Omental fat pad (tissue), 4 donors: ENCODE data around the gene PTK7. TPM values are rescaled to one million over a fixed set of nuclear protein-coding genes. Genes with fewer than 3 reads are reported as not detected.

Source experiments
- ATAC-seq: fragments of 150-250 bp; one replicate; pipeline ENCODE4 v1.9.1; 2016; ENCODE audit warnings: mild to moderate bottlenecking, moderate library complexity; ENCODE audit not compliant: low FRiP score
- DNase-seq: peaks from one replicate; pipeline ENCODE4 v3.0.0-alpha.2; 2019; ENCODE audit warnings: low spot score
- total RNA-seq, 4 donors: library from RNA; depleted of rRNA; stranded (reverse); fragments of >200 nt; gene quantifications; one replicate each; pipeline ENCODE4 v1.1.0, GENCODE V29; 2016
- TF ChIP-seq, protein P1 (sequence below), 3 donors: fragments of 450-650 bp; IDR thresholded peaks; one replicate each; pipeline ENCODE4 v1.5.1; 2016 to 2017; ENCODE audit warnings: antibody characterized with exemption in 3 of 3, mild to moderate bottlenecking in 3 of 3, moderate library complexity in 2 of 3

Gene PTK7
- total RNA-seq, 4 donors from 2014 or later, result 11.5 to 38.9 (median 13.8) TPM

DNA sequence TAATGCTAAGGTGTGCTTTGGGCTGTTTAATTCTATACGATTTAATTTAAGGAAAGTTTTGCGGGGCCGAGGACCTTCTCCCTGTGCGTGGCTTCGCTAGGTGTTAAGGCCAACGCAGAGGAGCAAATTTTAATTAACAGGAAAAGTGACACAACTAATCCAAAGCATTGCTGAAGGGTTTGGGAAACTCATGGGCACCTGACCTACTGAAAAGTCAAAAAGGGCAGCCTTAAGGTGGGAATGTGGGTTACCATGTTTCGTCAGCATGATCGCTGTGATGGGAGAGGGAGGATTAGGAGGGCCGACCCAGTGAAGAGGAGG is 105.5 kb downstream of the PTK7 start:
- TF ChIP-seq, protein P1, sequence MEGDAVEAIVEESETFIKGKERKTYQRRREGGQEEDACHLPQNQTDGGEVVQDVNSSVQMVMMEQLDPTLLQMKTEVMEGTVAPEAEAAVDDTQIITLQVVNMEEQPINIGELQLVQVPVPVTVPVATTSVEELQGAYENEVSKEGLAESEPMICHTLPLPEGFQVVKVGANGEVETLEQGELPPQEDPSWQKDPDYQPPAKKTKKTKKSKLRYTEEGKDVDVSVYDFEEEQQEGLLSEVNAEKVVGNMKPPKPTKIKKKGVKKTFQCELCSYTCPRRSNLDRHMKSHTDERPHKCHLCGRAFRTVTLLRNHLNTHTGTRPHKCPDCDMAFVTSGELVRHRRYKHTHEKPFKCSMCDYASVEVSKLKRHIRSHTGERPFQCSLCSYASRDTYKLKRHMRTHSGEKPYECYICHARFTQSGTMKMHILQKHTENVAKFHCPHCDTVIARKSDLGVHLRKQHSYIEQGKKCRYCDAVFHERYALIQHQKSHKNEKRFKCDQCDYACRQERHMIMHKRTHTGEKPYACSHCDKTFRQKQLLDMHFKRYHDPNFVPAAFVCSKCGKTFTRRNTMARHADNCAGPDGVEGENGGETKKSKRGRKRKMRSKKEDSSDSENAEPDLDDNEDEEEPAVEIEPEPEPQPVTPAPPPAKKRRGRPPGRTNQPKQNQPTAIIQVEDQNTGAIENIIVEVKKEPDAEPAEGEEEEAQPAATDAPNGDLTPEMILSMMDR (IDR thresholded peaks at IDR 0.05), result no peak
- ATAC-seq (peak; percentile 12), DNase-seq (no peak)

DNA sequence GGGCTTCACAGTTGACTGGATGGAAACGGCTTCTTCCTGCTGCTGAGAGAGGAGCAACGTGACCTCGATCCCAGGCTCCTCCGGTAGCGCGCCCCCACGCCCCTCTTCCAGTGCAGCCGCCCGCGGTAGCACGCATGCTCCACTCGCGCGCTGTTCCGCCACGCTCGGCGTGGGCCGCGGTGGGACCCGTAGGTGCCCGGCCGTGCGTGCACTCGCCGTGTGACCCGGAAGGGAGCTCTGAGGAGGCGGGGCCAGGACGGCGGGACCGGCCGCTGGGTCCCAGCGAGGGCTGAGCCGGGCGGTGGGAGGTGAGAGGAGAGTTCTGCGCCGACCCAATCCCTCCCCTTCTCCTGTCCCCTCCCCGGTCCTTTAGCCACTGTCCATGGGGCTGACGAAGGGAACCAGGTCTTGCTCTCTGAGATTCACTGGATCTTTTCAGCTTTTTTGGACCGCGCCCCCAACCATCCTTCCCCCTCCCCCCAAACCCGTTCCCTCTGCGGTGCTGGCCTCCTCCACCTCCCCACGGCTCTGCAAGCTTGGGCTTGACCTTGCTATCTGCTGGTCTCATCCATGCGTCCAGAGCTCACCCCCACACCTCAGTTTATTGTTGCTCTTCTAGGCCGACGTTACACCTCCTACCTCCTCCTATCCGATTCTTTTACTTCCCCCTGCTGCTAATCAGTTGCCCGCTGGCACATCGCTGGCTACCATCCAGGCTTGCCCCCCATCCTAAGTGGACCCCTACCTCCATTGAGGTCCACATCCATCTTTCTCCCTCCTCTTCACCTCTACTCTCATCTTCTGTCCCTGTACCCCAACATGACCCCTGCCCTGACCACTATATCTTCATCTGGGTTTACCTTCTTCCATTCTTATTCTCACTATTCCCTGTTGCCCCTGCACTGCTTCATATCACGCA is 106.1 kb downstream of the PTK7 start, which contains the start of gene CUL9:
TSS of gene CUL9 (plus strand) at position 255 of the 919 bp plus-strand sequence. CDS start 2,115 bp downstream, outside the sequence.
- DNase-seq, result peak; percentile 64
- ATAC-seq, result peak; percentile 91
- TF ChIP-seq, protein P1 (IDR thresholded peaks at IDR 0.05), result no peak

DNA sequence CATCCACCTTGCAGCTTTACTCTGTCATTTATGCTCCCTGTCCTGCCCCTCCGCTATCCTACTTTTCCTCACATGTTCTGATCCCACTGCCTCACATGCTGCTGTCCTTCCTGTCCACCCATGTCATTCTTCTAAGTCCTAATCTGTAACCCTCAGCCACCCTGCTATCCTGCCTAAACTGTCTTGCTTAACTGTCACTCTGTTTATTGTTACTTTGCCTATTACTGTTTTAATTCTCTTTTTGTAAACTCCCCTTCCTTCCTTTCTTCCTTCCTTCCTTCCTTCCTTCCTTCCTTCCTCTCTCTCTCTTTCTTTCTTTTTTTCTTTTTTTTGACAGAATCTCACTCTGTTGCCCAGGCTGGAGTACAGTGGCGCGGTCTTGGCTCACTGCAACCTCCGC is 107.3 kb downstream of the PTK7 start:
- no peak for DNase-seq
- no peak for ATAC-seq
- TF ChIP-seq, protein P1 (IDR thresholded peaks at IDR 0.05), result no peak

DNA sequence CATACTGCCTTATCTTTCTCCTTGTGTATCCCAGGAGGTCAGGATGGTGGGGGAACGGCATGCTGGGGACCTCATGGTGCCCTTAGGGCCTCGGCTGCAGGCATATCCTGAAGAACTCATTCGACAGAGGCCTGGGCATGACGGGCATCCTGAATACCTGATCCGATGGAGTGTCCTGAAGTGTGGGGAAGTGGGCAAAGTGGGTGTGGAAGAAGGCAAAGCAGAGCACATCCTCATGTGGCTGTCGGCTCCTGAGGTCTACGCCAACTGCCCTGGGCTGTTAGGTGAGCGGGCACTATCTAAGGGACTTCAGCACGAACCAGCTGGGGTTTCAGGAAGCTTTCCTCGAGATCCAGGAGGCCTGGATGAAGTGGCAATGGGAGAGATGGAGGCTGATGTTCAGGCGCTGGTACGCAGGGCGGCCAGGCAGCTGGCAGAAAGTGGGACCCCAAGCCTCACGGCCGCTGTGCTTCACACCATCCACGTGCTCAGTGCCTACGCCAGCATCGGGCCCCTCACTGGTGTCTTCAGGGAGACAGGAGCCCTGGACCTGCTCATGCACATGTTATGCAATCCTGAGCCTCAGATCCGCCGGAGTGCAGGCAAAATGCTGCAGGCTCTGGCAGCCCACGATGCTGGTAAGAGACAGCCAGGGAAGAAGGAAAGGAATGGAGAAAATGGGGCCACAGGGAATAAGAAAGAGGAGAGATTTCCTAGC is 108.3 kb downstream of the PTK7 start:
- ATAC-seq, result no peak

DNA sequence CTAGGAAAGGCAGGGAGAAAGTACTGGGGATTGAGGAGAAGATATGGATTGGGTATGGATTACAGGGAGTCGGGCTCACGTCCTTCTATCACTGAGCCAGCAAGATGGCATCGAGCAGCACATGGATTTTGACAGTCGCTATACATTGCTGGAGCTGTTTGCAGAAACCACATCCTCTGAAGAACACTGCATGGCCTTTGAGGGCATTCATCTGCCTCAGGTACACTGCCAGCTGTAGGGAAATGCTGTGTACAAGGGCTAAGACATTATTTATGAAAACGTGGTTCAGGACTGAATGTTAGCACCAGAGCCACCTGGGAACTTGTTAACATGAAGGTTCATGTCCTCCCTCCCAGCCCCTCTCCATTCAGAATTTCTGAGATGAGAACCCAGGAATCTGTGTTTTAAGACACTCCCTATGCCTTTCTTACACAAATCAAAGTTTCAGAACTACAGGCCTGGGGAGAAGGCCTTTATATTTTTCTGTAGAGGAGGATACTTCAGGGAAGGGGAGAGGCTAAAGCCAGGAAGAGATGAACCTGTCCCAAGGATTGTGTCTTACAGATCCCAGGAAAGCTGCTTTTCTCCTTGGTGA is 109.4 kb downstream of the PTK7 start:
- ATAC-seq, result no peak
- no peak for DNase-seq
- TF ChIP-seq, protein P1 (IDR thresholded peaks at IDR 0.05), result no peak

More for the DNA sequence above, 108.3 kb downstream of the PTK7 start:
- TF ChIP-seq, protein P1 (IDR thresholded peaks at IDR 0.05), result no peak
- no peak for DNase-seq

DNA sequence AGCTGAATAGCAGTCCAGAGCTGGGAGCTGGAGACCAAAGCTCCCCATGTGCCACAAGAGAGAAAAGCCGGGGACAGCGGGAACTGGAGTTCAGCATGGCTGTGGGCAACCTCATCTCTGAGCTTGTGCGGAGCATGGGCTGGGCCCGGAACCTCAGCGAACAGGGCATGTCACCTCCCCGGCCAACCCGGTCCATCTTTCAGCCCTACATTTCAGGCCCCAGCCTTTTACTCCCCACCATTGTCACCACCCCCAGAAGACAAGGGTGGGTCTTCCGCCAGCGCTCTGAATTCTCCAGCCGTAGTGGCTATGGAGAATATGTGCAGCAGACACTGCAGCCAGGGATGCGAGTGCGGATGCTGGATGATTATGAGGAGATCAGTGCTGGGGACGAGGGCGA is 109.9 kb downstream of the PTK7 start:
- DNase-seq, result no peak
- TF ChIP-seq, protein P1 (IDR thresholded peaks at IDR 0.05), result no peak
- ATAC-seq, result no peak
